GM12873 (cell line): Measurements from ENCODE around the gene PDIA2.

ENCODE experiments used
- TF ChIP-seq, protein P1 (sequence below): IDR thresholded peaks from 2 replicates; pipeline ENCODE4 v1.5.1; 2012; ENCODE audit warnings: low read depth, mild to moderate bottlenecking, moderate library complexity, low read length, control low read depth; ENCODE audit not compliant: insufficient read depth; ENCODE audit errors: missing control alignments

The PDIA2 gene

GRCh38 chr16:247027-247426 is 35.9 kb upstream of the PDIA2 start:
- TF ChIP-seq, protein P1, sequence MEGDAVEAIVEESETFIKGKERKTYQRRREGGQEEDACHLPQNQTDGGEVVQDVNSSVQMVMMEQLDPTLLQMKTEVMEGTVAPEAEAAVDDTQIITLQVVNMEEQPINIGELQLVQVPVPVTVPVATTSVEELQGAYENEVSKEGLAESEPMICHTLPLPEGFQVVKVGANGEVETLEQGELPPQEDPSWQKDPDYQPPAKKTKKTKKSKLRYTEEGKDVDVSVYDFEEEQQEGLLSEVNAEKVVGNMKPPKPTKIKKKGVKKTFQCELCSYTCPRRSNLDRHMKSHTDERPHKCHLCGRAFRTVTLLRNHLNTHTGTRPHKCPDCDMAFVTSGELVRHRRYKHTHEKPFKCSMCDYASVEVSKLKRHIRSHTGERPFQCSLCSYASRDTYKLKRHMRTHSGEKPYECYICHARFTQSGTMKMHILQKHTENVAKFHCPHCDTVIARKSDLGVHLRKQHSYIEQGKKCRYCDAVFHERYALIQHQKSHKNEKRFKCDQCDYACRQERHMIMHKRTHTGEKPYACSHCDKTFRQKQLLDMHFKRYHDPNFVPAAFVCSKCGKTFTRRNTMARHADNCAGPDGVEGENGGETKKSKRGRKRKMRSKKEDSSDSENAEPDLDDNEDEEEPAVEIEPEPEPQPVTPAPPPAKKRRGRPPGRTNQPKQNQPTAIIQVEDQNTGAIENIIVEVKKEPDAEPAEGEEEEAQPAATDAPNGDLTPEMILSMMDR = no peak

GRCh38 chr16:249431-249830 is 33.5 kb upstream of the PDIA2 start:
- TF ChIP-seq, protein P1 = no peak

DNA sequence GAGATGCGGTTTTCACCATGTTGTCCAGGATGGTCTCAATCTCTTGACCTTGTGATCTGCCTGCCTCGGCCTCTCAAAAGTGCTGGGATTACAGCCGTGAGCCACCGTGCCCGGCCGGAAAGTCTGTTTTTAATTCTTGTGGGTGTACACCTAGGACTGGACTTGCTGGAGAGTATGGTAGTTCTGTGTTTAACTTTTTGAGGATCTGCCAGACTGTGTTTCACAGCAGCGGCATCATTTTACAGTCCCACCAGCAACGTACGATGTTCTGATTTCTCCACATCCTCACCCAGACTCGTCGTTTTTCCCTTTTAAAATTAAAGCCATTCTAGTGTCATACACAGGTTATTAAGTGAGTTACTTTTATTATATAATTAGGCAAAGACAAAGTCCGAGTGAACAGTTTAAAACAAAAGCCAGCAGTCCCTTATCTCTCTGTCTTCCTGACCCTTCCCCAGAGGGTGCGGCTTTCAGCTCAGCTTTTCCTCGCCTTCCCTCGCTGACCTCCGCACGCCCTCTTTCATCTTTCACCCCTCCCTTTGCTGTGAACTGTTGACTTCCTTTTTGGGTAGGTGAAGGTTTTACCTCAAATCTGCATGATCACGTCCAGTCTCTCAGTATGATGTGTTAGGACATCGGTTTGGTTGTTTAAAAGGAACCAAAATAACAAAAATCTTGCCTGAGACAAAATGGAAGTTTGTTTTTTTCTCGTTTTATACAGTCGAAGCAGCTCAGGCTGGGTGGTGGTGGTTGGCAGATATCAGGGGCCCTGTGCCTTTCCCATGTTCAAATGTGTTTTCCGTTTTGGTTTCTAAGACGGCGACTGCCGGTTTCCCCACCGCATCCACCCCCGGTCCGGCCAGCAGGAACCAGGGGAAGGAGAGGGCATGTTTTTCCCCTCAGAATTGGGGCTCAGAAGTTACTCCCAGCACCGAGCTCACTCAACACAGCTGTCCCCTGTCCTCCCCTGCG is 30.3 kb upstream of the PDIA2 start:
- TF ChIP-seq, protein P1 = no peak

GRCh38 chr16:253833-254232 is 29.1 kb upstream of the PDIA2 start:
- TF ChIP-seq, protein P1 = no peak

DNA sequence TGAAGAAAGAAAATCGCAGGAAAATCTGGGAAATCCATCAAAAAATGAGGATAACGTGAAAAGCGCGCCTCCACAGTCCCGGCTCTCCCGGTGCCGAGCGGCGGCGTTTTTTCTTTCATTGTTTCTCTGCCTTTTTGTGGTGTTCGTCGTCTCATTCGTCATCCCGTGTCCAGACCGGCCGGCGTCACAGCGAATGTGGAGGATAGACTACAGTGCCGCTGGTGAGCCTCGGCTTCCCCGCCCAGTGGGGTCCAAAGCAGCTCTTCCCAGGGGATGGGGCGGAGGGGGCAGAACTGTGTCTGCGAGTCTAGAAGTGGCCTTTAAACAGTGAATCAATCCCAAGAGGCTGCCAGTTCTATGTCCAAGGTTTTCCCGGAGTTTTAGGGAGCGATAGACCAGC is 28.5 kb upstream of the PDIA2 start:
- TF ChIP-seq, protein P1 = no peak

- TF ChIP-seq, protein P1 = no peak
Measured at GRCh38 chr16:255183-255582, 27.8 kb upstream of the PDIA2 start.

GRCh38 chr16:259226-259625 is 23.7 kb upstream of the PDIA2 start:
- TF ChIP-seq, protein P1 = no peak
